ENCODE results near the gene SIRPG.
"Not testable (repeated sequence)": the region's sequence is repeated elsewhere in the genome, so short reads cannot be mapped to it uniquely, and the experiment has no call there.

Gene SIRPG

DNA sequence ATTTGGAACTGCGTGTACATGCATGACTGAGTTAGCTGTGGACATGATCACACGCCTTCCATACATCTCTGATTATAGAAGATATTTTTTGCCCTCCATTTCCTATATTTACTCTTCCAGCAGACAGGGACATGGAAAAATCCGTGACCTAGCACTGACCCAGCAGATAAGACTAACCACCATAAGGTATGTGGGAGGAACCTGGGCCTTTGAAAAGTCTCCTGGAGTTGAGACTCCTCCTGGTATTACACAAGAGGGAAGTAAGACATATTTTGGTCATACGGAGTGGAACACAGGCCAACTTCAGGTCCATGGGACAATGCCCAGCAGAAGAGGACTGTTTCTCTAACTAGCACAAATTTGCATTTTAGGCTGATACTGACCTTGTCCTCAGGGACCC, 24.0 kb downstream of the SIRPG start:
- DNase-seq = no peak

DNA sequence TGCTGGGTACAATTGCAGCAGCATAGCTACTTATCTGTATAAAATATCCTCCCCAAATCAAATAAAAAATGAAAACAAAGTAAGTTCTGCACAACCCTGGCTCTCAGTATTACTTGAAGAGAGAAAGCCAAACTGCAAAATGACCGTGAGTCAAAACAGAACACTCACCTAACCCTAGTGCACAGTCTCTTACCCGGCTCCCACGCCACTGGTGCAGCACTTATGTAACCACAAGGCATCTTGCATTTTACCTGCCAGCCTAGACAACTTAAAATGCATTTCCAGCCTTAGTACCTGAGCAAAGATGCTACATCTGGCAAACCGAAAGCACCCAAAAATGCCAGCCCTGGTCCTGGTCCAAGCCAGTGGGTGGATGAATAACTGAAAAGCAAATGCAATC, 25.4 kb downstream of the SIRPG start:
- DNase-seq = no peak

DNA sequence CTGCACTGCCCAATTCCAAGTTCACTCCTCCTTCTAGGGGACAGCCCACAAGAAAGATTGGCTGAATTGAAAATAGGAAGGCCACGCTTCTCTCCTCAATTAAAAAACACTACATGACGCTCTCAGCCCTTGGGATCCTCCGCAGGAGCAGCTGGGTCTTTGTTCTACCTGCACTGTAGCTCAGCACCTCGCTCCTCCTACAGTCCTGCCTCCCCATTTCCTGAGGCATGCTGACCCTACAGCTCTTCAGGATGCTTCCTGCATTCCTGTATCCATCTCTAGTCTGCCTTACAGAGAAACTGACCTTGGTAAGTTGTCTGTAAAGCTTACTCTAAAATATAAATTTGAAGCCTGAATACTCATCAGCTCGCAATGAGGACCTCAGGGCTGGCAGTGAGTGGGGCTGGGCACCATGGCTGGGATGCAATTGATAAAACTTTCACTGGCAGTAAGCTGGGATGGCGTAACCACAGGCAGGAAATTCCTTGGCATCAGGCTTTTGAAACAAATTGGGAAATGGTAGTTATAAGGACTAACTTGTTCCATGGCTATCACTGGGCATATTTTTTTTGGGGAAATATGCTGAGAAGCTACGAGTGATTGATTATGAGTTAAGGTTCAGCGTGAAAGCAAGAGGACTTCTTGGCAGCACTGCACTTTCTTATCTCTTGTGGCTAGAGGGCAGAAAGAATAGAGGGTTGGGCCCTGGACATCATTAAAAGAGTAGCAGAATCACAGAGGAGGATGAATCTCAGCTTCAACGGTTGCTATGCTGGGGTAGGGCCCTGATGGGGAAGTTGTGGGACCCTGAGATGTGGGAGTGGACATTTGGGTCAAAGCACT, 26.0 kb downstream of the SIRPG start:
- DNase-seq = no peak

DNA sequence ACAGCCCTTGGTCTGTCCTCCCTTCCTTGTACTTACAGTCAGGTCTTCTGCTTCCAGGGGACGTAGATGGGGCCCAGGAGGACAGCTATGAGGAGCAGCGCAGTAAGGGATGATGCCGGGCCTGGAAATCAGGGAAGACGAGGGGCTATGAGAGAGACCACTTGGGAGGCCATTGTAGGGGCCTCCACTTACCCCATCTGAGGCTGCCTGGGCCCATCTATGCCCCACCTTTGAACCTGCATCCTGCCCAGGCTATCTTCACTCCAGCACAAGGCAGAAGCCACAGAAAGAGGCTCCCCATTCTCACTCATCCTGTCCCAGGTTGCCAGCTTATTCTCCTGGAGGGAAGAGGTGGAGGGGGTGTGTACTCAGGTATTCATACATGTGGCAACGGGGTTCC, 27.4 kb downstream of the SIRPG start:
- DNase-seq = no peak

DNA sequence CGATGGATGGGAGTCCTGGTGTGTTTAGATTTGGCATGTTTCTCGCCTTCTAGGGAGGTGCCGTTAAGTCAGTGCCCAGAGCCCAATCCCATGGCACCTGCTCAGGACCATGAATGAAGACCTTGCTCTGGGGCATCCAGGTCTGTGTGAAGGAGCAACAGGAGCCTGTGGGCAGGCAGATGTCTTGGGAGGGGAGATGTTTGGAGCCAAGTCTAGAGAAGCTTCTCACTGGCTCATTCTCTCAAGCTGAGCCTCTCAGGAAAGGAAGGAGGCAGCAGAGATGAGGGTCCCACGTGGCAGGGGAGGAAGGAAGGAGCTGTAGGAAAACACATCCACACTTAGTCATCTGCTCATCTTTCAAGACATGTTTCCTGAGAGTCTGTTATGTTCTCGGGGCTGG, 28.3 kb downstream of the SIRPG start:
- DNase-seq = no peak

DNA sequence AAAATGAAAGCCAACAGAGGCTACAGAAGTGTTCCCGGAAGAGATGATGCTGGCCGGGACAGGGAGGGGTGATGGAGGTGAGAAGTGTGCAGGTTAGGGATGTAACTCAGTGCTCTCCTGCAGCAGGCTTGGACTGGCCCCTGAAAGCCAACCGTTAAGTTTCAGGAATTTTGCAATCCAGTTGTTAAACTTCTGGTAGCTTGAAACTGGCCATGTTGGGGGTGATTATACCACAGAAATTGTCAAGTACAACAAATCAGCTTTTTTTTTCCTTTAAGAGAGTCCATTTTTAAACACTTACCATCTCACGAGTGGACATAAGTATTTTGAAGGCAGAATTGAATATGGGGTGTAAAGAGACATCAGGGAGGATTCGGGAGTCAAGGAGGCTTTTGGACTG, 29.0 kb downstream of the SIRPG start:
- no peak for DNase-seq

DNA sequence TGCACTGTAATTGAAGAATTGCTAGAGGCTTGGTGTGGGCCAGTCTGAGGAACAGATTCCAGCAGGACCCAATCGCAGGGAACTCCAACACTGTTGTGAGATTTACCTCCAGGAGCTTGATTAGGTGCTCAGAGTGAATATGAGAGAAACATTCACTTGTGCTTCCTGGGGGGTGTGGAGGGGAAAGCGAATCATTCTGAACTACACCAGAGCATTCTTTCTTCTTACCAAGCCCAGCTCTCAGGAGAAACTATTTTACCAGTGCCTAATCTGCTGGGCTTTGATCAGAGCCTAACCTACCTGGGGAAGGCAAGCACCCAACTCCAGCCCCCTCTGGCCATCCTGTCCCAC, 30.4 kb downstream of the SIRPG start:
- no peak for DNase-seq

DNA sequence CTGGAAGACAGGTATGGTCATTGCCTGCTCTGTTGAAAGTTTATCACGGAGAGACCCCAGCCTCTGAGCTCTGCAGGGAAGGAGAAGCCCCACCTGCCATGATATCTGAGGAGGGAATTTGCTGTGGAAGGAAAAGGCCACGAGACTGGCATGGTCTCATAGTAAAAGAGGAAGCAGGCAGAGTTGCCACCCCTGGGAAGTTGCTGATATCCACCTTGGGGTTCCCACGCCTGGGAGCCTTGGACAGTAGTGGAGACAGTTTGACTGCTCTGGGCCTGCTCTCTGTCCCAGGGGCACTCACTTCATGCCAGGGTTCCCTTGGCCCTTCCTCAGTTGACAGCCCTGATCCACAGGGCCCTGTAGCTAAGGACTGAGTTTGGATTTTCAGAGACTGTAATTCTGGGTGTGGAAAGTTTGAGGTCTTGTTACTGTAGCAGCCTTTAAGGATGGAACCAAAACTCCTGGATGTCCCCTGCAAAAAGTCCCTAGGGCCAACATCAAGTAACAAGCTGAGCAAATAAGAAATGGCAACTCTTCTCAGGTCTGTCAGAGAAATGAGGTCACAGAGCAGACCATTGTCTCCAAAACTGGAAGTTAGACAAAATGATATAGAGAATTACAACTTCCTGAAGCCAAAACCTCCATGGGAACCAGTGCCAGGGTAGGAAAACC, 30.9 kb downstream of the SIRPG start:
- no peak for DNase-seq

DNA sequence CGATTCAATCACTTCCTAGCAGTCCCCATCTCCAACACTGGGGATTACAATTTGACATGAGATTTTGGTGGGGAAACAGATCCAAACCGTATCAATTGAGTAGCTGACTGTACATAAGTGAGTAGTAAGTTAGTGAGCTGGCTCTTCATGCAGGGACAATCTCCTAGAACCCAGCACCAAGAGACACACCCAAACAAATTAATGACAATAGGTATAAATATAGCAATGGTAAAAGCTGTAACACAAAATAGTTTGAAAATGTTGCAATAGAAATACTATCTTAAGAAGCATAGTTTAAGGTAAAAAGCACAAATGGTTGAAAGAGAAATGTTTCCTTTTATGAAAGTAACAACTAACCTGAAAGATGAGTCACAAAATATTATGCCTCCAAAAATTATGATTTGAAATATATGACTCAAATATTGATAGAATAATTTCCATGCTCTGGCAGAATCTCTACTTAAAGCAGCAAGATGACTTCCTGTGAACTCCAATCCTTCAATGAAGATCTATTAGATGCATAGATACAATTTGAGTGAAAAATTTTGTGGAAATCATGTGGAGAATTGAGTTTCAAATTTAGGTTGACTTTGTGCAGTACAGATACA, 32.4 kb downstream of the SIRPG start:
- DNase-seq = no peak

DNA sequence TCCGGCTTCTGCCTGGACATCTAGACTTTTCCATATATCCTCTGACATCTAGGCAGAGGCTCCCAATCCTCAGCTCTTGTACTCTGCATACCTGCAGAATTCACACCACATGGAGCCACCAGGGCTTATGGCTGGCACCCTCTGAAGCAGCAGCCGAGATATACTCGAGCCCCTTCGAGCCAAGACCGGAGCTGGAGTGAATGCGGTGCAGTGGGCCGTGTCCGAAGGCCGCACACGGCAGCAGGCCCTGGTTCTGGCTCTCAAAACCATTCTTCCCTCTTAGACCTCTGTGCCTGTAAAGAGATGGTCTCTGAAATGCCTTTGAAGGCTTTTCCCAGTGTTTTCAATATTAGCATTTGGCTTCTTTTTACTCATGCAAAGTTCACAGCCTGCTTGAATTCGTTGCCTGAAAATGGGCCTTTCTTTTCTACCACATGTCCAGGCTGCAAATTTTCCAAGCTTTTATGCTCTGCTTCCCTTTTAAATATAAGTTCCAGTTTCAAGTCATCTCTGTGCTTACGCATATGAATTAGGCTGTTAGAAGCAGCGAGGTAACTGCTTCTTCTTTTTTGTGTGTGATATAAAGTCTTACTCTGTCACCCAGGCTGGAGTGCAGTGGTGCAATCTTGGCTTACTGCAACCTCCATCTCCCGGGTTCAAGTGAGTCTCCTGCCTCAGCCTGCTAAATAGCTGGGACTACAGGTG, 33.9 kb downstream of the SIRPG start:
- no peak for DNase-seq

DNA sequence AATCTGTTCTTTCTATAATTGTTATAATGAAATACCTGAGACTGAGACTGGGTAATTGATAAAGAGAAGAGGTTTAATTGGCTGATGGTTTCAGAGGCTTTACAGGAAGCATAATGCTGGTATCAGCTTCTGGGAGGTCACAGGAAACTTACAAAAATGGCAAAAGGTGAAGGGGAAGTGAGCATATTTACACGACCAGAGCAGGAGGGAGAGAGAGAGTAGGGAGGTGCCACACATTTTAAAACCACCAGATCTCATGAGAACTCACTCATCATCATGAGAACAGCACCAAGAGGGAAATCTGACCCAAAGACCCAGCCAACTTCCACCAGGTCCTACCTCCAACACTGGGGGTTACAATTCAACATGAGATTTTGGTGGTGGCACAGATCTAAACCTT, 35.1 kb downstream of the SIRPG start:
- no peak for DNase-seq

DNA sequence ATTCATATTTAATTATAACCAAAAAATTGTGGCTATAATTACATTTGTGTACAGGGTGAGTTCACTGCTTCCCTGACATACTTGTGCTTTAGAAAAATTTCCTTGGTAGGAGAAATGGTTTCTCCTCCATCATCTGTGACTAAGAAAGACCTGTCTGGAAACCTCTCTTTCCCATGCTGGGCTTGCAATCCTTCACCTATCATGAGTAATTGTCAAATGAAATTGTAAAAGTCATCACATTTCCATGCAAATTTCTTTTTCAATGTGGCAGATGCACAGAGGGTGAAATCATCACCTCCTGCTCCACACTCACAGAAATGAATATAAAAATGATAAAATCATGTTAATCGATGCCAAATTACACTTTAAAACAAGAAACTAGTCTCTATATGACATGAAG, 36.3 kb downstream of the SIRPG start:
- no peak for DNase-seq

DNA sequence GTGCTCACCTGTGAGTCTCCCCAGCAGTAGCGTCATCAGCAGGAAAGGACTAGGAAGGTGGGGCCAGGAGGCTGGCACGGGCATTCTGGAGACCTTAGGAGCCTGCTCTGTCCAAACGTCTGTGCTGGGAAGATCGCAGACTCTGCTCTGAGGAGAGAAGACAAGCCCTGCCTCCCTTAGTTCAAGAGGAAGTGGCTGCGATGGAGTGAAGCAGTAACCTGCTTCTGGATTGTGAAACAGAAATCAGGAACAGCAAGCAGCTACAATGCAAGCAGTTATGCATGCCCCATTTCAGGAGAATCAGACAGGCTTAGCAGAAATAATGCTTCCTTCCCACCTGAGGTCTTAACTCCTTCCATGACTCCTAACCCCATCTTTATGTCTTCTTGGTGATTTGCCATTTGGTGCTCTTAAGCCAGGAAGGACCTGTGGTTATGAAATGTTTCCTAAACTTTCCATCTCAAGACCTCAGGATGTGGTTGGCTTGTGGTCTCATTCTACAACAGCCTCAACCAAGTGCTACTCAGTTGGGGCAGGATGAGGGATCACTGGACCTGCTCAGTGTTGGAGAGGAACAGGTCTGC, 37.6 kb downstream of the SIRPG start, which contains the start of gene SIRPB1:
Gene SIRPB1, minus strand, starts transcription at position 149 of the 584 bp plus-strand sequence. Its CDS starts 65 bp downstream, at position 84.
- DNase-seq = no peak

DNA sequence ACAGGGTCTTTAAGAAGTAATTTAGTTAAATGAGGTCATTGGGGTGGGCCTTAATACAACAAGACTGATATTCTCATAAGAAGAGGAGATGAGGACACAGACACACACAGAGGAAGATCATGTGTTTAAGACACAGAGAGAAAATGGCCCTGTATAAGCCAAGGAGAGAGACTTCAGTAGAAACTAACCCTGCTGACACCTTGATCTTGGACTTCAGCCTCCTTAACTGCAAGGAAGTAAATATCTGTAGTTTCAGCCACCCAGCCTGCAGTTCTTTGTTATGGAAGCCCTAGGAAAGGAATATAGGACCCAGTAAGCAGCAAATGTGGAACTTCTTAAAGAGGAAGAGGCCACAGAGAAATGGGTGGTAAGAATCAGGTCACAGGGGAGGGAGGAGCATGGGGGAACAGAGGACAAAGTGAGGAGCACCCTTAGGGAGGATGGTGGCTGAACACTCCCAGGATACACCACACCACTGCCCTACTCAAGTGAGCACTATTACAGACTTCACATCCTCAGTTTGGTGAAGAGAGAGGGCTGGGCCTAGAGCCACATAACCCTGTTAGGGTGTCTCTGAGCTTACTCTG, 38.5 kb downstream of the SIRPG start:
- no peak for DNase-seq

DNA sequence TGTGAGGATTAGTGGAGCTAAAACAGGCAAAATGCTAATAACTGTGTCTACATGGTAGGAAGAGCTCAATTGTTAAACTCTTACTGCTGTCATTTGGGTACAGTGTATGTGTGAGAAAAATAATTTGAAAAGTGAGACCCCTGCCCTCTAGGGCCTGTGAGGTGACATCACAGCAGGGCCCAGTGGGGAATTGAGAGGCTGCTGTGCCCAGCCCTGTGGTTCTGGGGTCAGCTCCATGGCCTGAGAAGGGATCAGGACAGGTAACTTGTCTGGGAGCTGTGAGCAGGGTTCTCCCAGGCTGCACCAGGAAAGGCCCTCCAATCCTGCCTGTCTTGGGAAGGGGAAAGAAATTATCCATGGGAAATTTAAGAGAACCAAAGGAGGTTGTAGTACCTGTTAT, 39.1 kb downstream of the SIRPG start:
- no peak for DNase-seq

DNA sequence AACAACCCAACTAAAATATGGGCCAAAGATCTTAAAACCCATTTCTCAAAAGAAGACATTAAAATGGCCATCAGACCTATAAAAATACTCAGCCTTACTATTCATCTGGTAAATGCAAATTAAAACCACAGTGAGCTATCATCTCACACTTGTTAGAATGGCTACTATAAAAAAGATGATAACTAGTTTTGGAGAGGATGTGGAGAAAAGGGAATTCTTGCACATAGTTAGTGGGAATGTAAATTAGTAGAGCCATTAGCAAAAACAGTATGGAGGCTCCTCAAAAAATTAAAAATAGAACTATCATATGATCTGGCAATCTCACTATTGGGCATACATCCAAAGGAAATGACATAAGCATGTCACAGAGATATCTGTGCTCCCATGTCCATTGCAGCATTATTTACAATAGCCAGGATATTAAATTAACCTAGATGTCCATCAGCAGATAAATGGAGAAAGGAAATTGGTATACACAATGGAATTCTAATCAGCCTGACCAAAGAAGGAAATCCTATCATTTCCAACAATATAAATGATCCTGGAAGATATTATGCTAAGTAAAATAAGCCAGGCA, 40.6 kb downstream of the SIRPG start:
- no peak for DNase-seq

DNA sequence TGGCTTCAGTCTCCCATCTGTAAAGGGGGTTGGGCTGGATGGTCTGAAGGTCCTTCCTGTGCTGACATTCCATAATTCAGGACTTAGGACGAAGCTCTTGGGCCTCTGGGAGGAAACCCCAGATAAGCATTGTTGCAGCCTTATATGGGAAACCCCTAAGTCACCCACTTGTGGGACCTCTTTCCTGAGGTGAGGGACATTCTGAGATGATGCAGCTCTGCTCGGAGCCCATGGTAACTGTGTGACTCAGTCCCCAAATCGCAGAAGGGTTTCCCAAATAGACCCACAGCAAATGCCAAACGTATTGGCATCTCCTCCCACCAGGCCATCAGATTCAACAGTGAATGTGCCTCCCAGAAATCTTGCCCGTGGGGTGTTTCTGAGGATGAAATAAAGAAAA, 47.2 kb downstream of the SIRPG start:
- not testable (repeated sequence) for DNase-seq

DNA sequence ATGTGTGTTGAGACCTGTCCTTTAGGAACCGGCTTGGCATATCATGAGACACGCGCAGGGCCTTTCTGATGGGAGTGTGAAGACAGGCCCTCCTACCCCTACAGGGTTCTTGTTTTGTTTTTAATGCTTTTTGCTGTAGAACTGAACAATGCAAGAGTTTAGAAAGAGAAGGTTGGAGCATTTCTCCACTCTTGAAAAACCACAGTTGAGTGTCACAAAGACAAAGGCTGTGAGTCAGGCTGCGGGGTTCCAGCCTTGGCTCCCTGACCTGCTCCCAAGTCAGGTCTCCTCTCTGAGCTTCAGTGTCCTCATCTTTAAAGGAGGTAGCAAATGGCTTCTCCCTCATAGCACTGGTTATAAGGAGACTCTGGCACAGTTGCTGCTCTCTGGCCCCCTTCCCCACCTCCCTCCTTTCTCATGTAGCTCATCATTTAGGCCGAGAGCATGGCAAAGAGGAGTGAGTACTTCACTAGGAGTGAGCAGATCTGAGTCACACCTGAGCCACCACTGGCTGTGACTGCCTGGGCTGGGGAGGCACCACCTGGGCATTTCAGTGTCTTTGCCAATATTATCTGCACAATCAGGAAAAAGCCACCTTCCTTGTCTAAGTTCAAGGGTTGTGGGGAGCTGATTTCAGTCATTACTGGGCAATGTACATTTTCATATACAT, 48.8 kb downstream of the SIRPG start:
- DNase-seq = not testable (repeated sequence)

DNA sequence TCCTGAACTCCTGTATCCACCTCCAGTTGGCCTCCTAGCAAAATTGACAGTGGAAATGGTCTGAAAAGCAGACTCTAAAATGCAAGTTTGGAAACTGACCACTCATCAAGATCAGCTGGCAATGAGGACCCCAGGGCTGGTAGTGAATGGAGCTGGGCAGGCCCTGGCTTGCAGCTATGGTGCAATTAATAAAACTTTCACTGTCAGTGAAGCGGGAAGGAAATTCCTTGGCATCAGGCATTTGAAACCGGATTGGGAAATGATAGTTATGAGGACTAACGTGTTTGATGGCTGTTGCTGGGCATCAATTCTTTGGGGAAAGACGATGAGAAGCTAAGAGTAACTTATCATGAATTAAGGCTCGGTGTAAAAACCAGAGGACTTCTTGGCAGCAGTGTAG, 56.8 kb downstream of the SIRPG start:
- DNase-seq = no peak

DNA sequence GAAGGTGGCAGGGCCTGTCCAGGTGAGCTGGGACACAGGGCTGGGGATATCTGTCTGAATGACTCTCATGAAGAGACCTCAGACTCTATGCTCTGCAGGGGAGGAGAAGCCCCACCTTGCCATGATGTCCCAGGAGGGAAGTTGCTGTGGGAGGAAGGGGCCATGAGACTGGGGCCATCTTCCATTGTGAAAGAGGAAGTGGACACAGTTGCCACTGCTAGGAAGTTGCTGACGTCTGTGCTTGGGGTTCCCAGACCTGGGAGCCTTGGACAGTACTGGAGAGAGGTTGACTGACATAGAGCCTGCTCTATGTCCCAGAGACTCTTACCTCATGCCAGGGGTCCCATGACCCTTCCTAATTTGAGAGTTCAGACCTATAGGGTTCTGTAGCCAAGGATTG, 62.2 kb downstream of the SIRPG start:
- no peak for DNase-seq

DNA sequence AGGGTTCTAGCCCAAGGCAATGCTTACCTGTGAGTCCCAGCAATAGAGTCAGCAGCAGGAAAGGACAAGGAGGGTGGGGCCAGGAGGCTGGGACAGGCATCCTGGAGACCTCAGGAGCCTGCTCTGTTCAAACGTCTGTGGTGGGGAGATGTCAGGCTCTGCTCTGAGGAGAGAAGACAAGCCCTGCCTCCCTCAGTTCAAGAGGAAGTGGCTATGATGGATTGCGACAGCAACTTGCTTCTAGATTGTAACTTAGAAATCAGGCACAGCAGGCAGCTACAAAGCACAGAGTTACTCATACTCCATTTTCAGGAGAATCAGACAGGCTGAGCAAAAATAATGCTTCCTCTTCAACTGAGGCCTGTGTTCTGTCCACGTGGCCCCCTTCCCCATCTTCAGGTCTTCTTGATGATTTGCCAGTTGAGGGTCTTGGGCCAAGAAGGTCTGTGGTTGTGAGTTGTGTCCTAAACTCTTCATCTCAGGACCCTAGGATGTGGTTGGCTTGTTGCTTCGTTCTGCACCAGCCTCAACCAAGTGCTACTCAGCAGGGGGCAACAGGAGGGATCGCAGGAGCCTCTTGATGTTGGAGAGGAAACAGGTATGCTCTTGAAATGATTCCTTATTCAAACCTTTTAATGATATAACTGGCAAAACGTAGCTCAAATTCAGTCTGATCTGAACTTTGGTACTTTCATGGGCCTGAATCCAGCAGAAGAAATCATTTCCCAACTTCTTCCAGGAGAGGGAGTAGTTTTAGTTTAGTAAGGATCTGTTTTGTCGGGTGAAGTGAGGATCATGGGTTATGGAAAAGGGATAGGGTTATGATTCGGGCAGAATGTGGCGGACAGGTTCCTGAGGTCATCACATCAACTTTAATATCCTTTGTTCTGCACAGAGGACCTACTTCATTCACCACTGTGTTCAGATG, 68.8 kb downstream of the SIRPG start:
- no peak for DNase-seq
